ENCODE results near the gene SELENOV.
A peak's percentile ranks its signal among the peaks of the same experiment; 100 is the strongest.

The SELENOV gene

DNA sequence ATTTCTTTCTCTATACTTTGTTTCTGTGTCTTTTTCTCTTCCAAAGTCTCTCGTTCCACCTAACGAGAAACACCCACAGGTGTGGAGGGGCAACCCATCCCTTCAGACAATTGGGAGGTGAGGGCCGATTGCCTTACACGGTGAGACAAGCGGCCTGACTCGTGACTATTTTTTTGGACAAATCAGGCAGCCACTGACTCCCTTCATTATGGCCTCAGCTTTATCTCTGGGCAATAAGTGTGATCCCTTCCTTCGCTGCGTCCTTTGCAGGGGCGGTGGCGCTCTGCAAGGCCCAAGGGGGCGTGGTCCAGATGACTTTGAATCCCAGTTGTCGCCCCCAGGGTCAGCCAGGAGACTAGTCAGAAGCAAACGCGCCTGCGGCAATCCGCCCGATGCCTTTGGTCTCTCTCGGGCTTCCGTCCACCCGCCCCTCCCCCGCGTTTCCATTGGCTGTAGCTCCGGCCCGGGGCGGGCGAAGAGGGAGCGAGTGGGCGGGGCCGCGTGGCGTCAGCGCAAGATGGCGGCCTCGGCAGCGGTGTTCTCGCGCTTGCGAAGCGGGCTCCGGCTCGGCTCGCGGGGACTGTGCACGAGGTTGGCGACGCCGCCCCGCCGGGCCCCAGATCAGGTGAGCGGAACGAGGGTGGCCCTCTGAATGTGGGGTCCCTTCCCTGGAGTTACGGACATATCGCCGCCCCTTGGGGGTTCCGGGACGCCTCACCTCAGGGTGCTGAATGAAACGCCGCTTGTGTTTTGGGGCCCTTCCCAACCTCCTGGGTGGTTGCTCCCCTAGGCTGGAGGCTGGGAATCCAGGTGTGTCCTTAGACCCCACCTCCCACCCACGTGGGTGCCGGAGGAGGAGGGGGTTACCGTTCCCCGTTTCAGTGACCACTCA lies 34.4 kb upstream of the SELENOV start, which contains the start of gene TIMM50:
Gene TIMM50, plus strand, starts transcription at position 502 of the 892 bp plus-strand sequence. Its CDS starts 16 bp downstream, at position 518.
- TF ChIP-seq, protein P1, sequence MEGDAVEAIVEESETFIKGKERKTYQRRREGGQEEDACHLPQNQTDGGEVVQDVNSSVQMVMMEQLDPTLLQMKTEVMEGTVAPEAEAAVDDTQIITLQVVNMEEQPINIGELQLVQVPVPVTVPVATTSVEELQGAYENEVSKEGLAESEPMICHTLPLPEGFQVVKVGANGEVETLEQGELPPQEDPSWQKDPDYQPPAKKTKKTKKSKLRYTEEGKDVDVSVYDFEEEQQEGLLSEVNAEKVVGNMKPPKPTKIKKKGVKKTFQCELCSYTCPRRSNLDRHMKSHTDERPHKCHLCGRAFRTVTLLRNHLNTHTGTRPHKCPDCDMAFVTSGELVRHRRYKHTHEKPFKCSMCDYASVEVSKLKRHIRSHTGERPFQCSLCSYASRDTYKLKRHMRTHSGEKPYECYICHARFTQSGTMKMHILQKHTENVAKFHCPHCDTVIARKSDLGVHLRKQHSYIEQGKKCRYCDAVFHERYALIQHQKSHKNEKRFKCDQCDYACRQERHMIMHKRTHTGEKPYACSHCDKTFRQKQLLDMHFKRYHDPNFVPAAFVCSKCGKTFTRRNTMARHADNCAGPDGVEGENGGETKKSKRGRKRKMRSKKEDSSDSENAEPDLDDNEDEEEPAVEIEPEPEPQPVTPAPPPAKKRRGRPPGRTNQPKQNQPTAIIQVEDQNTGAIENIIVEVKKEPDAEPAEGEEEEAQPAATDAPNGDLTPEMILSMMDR (IDR thresholded peaks at IDR 0.05; ENCODE audit: extremely low read depth, missing control alignments): no peak
- DNase-seq (ENCODE audit: low spot score): peak; percentile 95

DNA sequence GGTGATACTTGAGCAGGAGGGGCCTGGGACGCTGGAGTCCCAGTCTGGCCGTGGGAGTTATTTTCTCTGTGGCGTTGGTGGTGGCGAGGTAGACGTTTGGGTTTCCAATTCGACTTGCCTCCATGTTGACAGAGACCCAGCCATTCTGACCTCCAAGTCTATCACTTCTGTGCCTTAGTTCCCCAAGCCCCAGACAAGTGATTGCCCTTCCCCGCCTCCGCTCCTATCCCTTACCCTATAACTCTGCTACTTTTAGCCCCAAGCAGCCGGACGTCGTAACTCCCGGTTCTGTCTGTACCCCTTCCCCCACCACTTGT lies 33.8 kb upstream of the SELENOV start:
- DNase-seq (ENCODE audit: low spot score): no peak
- TF ChIP-seq, protein P1 (IDR thresholded peaks at IDR 0.05; ENCODE audit: extremely low read depth, missing control alignments): no peak

DNA sequence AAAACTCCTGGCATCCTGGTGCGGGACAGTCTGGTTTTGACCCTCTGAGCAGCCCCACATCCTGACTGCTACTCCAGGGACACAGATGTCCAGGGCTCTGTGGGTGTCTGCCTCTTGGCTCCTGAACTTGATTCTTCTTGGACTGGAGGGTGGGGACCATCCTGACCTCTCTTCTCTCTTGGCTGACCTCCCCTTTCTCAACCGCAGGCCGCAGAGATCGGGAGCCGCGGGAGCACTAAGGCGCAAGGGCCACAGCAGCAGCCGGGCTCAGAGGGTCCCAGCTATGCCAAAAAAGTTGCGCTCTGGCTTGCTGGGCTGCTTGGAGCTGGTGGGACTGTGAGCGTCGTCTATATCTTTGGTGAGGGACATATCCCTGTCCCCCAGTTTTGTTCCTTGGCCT lies 33.3 kb upstream of the SELENOV start:
- TF ChIP-seq, protein P1 (IDR thresholded peaks at IDR 0.05; ENCODE audit: extremely low read depth, missing control alignments): no peak
- DNase-seq (ENCODE audit: low spot score): no peak

DNA sequence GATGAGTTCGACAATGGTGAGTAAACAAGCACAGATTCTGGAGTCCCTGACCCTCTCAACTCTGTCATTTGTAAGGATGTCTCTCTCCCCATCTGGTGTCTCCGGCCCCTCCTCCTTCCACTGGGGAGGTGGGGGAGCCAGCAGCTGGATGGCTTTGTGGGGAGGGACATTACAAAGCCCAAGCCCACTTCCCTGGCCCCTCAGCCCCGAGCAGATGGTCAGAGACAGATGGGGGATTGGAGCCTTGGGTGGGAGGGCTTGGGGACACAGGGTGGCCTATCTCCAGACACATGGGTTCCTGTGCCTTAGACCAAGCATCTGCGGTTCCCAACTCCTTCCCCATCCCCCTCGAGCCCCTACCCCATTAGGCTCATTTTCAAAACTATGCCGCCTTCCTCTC lies 31.8 kb upstream of the SELENOV start:
- TF ChIP-seq, protein P1 (IDR thresholded peaks at IDR 0.05; ENCODE audit: extremely low read depth, missing control alignments): no peak
- no peak for DNase-seq (ENCODE audit: low spot score)

DNA sequence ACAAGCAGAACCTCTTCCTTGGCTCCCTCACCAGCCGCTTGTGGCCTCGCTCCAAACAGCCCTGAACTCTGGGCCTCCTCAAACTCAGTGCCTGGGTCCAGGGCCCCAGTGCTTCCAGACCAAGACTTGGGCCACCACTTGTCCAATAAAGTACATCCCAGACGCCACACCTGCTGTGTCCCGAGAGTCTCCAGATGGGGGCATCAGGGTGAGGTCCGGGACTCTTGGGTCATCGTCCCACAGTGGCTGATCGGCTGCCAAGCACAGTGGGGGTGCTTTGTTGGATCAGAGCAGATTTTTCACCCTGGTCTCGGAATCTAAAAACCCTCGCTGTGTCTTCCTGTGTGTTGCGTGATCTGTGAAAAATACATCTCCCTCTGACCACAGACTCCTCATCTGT lies 25.2 kb upstream of the SELENOV start:
- DNase-seq (ENCODE audit: low spot score): no peak
- TF ChIP-seq, protein P1 (IDR thresholded peaks at IDR 0.05; ENCODE audit: extremely low read depth, missing control alignments): no peak

DNA sequence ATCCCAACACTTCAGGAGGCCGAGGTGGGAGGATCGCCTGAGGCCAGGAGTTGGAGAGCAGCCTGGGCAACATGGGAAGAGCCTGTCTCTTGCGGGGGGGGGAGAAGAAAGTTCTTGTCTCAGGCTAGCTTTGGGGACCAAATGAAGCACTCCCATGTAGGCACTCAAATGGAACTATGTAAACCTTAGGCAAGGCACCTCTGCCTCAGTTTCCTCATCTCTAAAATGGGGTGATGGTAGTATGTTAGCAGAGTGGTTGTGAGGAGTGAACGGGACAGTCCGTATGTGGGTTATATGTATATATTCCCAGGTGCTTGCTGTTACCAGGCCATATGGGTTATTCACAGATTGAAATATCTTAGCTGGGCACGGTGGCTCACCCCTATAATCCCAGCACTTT lies 22.7 kb upstream of the SELENOV start:
- no peak for DNase-seq (ENCODE audit: low spot score)
- TF ChIP-seq, protein P1 (IDR thresholded peaks at IDR 0.05; ENCODE audit: extremely low read depth, missing control alignments): no peak

DNA sequence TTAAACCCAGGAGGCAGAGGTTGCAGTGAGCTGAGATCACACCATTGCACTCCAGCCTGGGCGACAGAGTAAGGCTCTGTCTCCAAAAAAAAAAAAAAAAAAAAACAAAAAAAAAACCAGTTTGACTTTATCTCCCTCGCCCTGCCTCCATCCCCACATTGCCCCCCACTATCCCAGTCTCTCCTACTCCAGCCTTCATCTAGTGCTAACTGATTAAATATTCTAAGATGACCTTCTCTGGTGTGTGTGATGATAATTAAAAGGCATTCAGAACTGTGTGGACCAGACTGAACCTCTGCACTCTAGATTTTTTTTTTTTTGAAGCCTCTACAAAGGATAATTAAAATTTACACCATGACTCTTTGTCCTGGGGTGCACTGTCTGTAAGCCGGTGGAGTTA lies 22.2 kb upstream of the SELENOV start:
- TF ChIP-seq, protein P1 (IDR thresholded peaks at IDR 0.05; ENCODE audit: extremely low read depth, missing control alignments): no peak
- no peak for DNase-seq (ENCODE audit: low spot score)
